ENCODE measurements around the gene BLTP3B.
A peak's percentile ranks its signal among the peaks of the same experiment; 100 is the strongest.
"Not testable (repeated sequence)": the region's sequence is repeated elsewhere in the genome, so short reads cannot be mapped to it uniquely, and the experiment has no call there.

Gene BLTP3B

GRCh38 chr12:100142851-100143559 is at the start of gene BLTP3B:
Gene BLTP3B, minus strand, starts transcription at chr12:100142874. Its CDS starts 239 bp downstream, at chr12:100142635.
- peak; percentile 95 to 97 (median 96) for DNase-seq

GRCh38 chr12:100189636-100190394 is 47.1 kb upstream of the BLTP3B start:
- DNase-seq: no peak

GRCh38 chr12:100188888-100189635 is 46.4 kb upstream of the BLTP3B start:
- DNase-seq: not testable (repeated sequence)

GRCh38 chr12:100187857-100188519 is 45.3 kb upstream of the BLTP3B start:
- DNase-seq: no peak

- no peak for DNase-seq
Measured at GRCh38 chr12:100187068-100187467, 44.4 kb upstream of the BLTP3B start.

- DNase-seq: no peak
Measured at GRCh38 chr12:100186071-100186470, 43.4 kb upstream of the BLTP3B start.

GRCh38 chr12:100185361-100185894 is 42.8 kb upstream of the BLTP3B start:
- no peak for DNase-seq

GRCh38 chr12:100184549-100185145 is 42.0 kb upstream of the BLTP3B start:
- no peak for DNase-seq

GRCh38 chr12:100179252-100179651 is 36.6 kb upstream of the BLTP3B start:
- no peak for DNase-seq

GRCh38 chr12:100176493-100176892 is 33.8 kb upstream of the BLTP3B start:
- DNase-seq: not testable (repeated sequence)

- DNase-seq: no peak
Measured at GRCh38 chr12:100174495-100174894, 31.8 kb upstream of the BLTP3B start.

GRCh38 chr12:100173111-100173510 is 30.4 kb upstream of the BLTP3B start:
- no peak for DNase-seq

- no peak for DNase-seq
Measured at GRCh38 chr12:100171248-100171647, 28.6 kb upstream of the BLTP3B start.

GRCh38 chr12:100170313-100170858 is 27.7 kb upstream of the BLTP3B start:
- no peak for DNase-seq

- no peak for DNase-seq
Measured at GRCh38 chr12:100169345-100169744, 26.7 kb upstream of the BLTP3B start.

- no peak for DNase-seq
Measured at GRCh38 chr12:100168562-100168961, 25.9 kb upstream of the BLTP3B start.

GRCh38 chr12:100166232-100166631 is 23.6 kb upstream of the BLTP3B start:
- no peak for DNase-seq

- DNase-seq: no peak
Measured at GRCh38 chr12:100165356-100165755, 22.7 kb upstream of the BLTP3B start.

- DNase-seq: no peak
Measured at GRCh38 chr12:100164153-100164704, 21.6 kb upstream of the BLTP3B start.

- peak in 1 of 3 experiments; percentile 89 for DNase-seq
Measured at GRCh38 chr12:100163416-100164152, 20.9 kb upstream of the BLTP3B start.
